GM18951 (cell line): Measurements from ENCODE around the gene SLC44A1.

ENCODE experiments used
- POLR2A ChIP-seq: IDR thresholded peaks from 4 replicates; pipeline ENCODE4 v1.6.1; 2011; ENCODE audit warnings: mild to moderate bottlenecking; ENCODE audit not compliant: insufficient read length, insufficient read depth; ENCODE audit errors: extremely low read depth
- in situ Hi-C: fragments of 300-500 bp; cut with MboI; formaldehyde crosslinking; loops from one replicate; pipeline ENCODE4 v1.12.0; 2022; ENCODE audit warnings: low sequenced_read_pairs, mixed read lengths, inconsistent platforms; ENCODE audit not compliant: unreplicated experiment

The SLC44A1 gene

GRCh38 chr9:105223544-105224140 lies 20.8 kb upstream of the SLC44A1 start:
- no peak for TF ChIP-seq POLR2A
- in situ Hi-C loops, result no loop called here

- no peak for TF ChIP-seq POLR2A
- in situ Hi-C loops, result no loop called here
Observed at GRCh38 chr9:105226055-105226454, 18.4 kb upstream of the SLC44A1 start.

DNA sequence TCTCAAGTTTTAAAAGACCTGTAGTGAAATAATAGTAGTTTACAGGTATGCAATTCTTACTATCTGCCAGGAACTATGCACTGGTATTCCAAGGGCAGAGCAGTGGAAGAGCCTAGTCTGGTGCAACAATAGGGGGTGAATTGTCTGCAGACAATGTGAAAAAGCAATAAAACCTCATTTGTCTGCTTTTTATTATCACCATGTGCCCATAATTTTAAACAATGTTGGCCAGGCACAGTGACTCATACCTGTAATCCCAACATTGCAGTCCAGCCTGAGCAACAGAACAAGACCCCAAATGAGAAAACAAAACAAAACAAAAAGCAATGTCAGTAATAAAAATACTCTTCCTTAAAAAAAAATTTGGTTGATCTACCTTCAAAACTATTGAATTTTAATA lies 12.2 kb upstream of the SLC44A1 start:
- in situ Hi-C loops, result no loop called here
- no peak for TF ChIP-seq POLR2A

- in situ Hi-C loops, result no loop called here
- no peak for TF ChIP-seq POLR2A
Observed at GRCh38 chr9:105233873-105234272, 10.6 kb upstream of the SLC44A1 start.

DNA sequence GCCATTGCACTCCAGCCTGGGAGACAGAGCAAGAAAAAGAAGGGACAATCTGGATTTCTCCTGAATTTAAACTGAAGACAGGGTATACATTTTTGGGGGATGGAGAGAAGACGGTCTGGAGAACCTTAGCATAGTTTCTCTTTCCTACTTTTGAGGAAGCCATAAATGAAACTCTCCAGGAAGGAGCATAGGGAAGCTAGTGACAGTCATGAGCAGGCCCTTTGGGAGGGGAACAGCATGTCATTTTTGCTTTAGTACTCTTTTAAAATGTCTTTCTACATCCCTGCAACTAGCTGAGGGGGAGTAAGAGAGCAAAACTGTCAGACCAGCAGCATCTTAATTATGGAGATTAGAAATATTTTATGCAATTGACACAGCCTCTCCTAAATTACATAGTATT lies 8.2 kb upstream of the SLC44A1 start:
- TF ChIP-seq POLR2A, result no peak
- in situ Hi-C loops, result no loop called here

- no peak for TF ChIP-seq POLR2A
- in situ Hi-C loops, result no loop called here
Observed at GRCh38 chr9:105237246-105237645, 7.2 kb upstream of the SLC44A1 start.

GRCh38 chr9:105238302-105238701 lies 6.1 kb upstream of the SLC44A1 start:
- in situ Hi-C loops, result no loop called here
- TF ChIP-seq POLR2A, result no peak

GRCh38 chr9:105241356-105242043 lies 3.0 kb upstream of the SLC44A1 start:
- TF ChIP-seq POLR2A, result no peak
- in situ Hi-C loops, result no loop called here

GRCh38 chr9:105242062-105242461 lies 2.4 kb upstream of the SLC44A1 start:
- no peak for TF ChIP-seq POLR2A
- in situ Hi-C loops, result no loop called here

DNA sequence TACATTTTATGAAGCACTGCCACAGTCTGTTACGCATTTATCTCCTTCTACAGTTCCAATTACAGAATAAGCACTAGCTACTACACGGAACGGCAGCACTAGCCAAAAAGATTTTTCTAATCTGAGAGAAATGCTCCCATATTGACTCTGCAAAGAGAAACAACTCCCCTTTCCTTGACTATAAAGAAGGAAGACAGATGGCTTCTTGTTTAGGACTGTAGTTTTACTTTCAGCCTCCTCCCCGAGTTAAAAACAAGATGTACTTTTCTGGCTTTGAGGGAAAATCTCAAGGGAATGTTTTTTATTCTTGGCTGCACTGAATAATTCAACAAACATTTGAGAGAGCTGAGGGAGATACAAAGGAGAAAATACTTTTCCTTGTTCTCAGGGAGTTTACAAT lies 1.9 kb upstream of the SLC44A1 start:
- no peak for TF ChIP-seq POLR2A
- in situ Hi-C loops, result no loop called here

DNA sequence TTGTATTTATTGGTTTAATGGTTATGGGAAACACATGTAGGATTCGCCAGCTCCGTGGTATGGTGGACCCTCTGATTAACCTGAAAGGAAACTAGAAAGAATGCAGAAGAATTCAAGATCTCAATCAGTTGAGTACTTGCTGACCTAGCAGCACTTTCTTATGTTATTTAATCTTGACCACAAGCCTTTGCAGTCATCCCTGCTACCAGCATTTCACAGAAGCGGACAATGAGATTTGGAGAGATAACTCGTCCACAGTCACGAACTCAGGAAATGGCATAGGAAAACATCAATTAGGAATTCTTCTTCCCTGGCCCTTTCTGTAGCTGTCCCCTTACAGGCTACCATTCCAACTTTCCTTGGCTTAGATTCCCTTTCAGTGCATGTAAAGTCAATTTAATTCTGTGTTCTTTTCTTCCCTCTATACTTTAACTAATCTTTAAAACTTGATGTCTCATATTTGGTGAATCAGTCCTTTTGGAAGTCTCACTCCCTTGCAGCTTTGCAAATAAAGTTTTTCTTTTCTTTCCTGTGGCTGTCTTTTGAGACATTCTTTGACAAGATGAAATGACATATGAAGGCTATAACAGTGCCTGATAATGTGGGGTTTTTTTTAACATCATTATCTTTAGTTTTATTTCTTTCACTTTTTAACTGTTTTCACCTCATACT lies 1.3 kb upstream of the SLC44A1 start:
- in situ Hi-C loops, result no loop called here
- no peak for TF ChIP-seq POLR2A

DNA sequence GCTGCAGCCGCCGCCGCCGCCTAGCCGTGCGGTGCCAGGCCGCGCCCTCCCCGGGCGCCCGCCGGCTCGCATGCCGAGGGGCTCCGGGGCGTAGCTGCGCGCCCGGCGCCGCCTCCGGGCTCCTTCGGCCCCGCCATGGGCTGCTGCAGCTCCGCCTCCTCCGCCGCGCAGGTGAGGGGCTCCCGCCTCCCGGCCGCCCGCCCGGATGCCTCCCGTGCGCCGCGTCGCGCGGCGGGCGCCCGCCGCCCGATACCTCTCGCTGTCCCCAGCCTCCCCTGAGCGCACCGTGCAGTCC lies 230 bp downstream of the SLC44A1 start:
- in situ Hi-C loops, result no loop called here

DNA sequence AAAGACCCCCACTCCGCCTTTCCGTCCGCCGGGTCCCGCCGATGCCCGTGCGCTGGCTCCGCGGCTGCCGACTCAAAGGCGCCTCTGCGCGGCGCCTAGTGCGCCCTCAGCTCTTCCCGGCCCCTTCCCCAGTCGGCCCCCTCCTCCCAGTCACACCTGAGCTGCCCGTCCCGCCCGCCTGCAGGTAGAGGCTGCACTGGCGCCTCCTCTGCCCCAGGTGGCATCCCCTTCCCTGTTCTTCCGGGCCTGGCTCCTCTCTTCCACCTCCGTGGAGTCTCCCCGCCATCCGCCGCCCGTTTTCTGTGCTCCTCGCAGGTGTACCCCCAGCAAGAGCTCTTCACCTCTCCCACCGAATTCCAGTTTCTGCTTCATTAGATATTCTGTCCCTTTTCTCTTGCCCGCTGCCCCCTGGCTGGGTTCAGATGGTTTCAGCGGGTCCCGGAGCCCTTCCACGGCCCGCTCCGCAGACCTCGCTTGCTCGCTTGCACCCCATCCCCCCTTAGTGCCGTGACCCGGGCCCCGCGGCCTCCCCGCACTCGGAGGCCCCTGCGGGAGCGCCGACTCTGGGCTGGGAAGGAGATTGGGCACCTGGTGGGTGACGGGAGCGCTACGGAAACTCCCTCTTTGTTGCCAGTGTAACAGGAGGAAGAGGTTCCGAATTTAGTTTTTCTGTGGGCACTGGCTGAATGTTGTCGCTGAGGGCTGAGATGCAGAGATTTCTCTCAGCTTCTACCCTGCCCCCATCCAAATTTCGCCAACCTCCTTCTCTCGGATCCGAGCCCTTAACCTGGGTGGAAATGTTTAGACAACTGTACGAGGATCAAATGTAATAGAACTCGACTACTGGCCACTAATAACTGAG lies 809 bp downstream of the SLC44A1 start:
- in situ Hi-C loops, result no loop called here

More for the DNA sequence above, 230 bp downstream of the SLC44A1 start:
- no peak for TF ChIP-seq POLR2A

More for the DNA sequence above, 809 bp downstream of the SLC44A1 start:
- no peak for TF ChIP-seq POLR2A
